GM23338 (cell line): ENCODE results near the gene SERPINB13. TPM values are rescaled to one million over a fixed set of nuclear protein-coding genes. Genes with fewer than 3 reads are reported as not detected.

Source experiments
- ATAC-seq: fragments of 200-7000 bp; cut with Tn5 transposase; 3 replicates; pipeline ENCODE4 v1.9.1; 2020
- DNase-seq: peaks from one replicate; pipeline ENCODE4 v3.0.0-alpha.2; 2015; ENCODE audit warnings: low spot score
- H2AFZ ChIP-seq: fragments of 200-600 bp; sonication (generic); 2 replicates; pipeline ENCODE4 v1.8.0; 2016; ENCODE audit warnings: antibody characterized with exemption, mild to moderate bottlenecking, moderate library complexity
- H3F3A ChIP-seq: fragments of 200-600 bp; sonication (generic); replicated peaks from 2 replicates; pipeline ENCODE4 v1.8.0; 2017; ENCODE audit warnings: antibody characterized with exemption, mixed run types, low read depth
- H3K27ac ChIP-seq: fragments of 200-600 bp; sonication (generic); 2 replicates; pipeline ENCODE4 v1.6.1; 2016; ENCODE audit warnings: low read depth
- H3K27me3 ChIP-seq: fragments of 200-600 bp; sonication (generic); 2 replicates; pipeline ENCODE4 v1.8.0; 2016; ENCODE audit warnings: mild to moderate bottlenecking, mixed run types, moderate library complexity; ENCODE audit not compliant: insufficient read depth
- H3K36me3 ChIP-seq: fragments of 200-600 bp; sonication (generic); 2 replicates; pipeline ENCODE4 v1.8.0; 2016; ENCODE audit warnings: mild to moderate bottlenecking; ENCODE audit not compliant: insufficient read depth
- H3K4me1 ChIP-seq: fragments of 200-600 bp; sonication (generic); 2 replicates; pipeline ENCODE4 v1.8.0; 2016; ENCODE audit warnings: mild to moderate bottlenecking, moderate library complexity; ENCODE audit not compliant: insufficient read depth
- H3K4me2 ChIP-seq: fragments of 200-600 bp; sonication (generic); 2 replicates; pipeline ENCODE4 v1.7.1; 2017; ENCODE audit warnings: mixed run types
- H3K4me3 ChIP-seq: fragments of 200-600 bp; sonication (generic); 2 replicates; pipeline ENCODE4 v1.6.1; 2016; ENCODE audit warnings: mixed run types
- H3K79me2 ChIP-seq: fragments of 200-600 bp; sonication (generic); replicated peaks from 2 replicates; pipeline ENCODE4 v1.8.0; 2017; ENCODE audit warnings: mild to moderate bottlenecking; ENCODE audit not compliant: insufficient read depth
- H3K9me2 ChIP-seq: fragments of 200-600 bp; sonication (generic); 2 replicates; pipeline ENCODE4 v1.8.0; 2017; ENCODE audit not compliant: insufficient read depth
- H4K20me1 ChIP-seq: fragments of 200-600 bp; sonication (generic); replicated peaks from 2 replicates; pipeline ENCODE4 v1.8.0; 2017; ENCODE audit warnings: mild to moderate bottlenecking; ENCODE audit not compliant: insufficient read depth
- H3K27ac Mint-ChIP-seq: 2 replicates; pipeline ENCODE4 v1.8.0; 2020; ENCODE audit warnings: inconsistent platforms, mild to moderate bottlenecking, moderate library complexity, mixed read lengths
- H3K27me3 Mint-ChIP-seq: 3 replicates; pipeline ENCODE4 v1.8.0; 2022; ENCODE audit warnings: low read depth, mild to moderate bottlenecking, moderate library complexity, mixed read lengths, inconsistent platforms; ENCODE audit not compliant: insufficient read depth, poor library complexity
- H3K36me3 Mint-ChIP-seq: 3 replicates; pipeline ENCODE4 v1.8.0; 2021; ENCODE audit warnings: low read depth, mild to moderate bottlenecking, inconsistent platforms, moderate library complexity, mixed read lengths
- H3K4me1 Mint-ChIP-seq: 3 replicates; pipeline ENCODE4 v1.8.0; 2020; ENCODE audit warnings: mild to moderate bottlenecking, inconsistent platforms, mixed read lengths
- H3K4me3 Mint-ChIP-seq: 3 replicates; pipeline ENCODE4 v1.8.0; 2021; ENCODE audit warnings: moderate library complexity, mild to moderate bottlenecking, inconsistent platforms, mixed read lengths
- H3K9me3 Mint-ChIP-seq: 3 replicates; pipeline ENCODE4 v1.8.0; 2020; ENCODE audit warnings: moderate library complexity, mild to moderate bottlenecking, inconsistent platforms, mixed read lengths
- CREB1 ChIP-seq: fragments of 250-450 bp; sonication (Bioruptor Pico); IDR thresholded peaks from 2 replicates; pipeline ENCODE4 v1.5.0; 2020; ENCODE audit warnings: low read depth, mild to moderate bottlenecking, moderate library complexity
- ETS1 ChIP-seq: IDR thresholded peaks from 2 replicates; pipeline ENCODE4 v1.6.1; 2016; ENCODE audit warnings: antibody characterized with exemption
- EZH2 ChIP-seq: fragments of 200-600 bp; sonication (generic); IDR thresholded peaks from one replicate; pipeline ENCODE4 v1.8.0; 2017; ENCODE audit warnings: antibody characterized with exemption, mild to moderate bottlenecking, low read depth; ENCODE audit not compliant: unreplicated experiment
- EZH2phosphoT487 ChIP-seq: fragments of 200-600 bp; sonication (generic); IDR thresholded peaks from one replicate; pipeline ENCODE4 v1.8.1; 2018; ENCODE audit warnings: antibody characterized with exemption; ENCODE audit not compliant: unreplicated experiment
- JUNB ChIP-seq: IDR thresholded peaks from one replicate; pipeline ENCODE4 v1.6.1; 2016; ENCODE audit warnings: antibody characterized with exemption; ENCODE audit not compliant: unreplicated experiment
- NANOG ChIP-seq: IDR thresholded peaks from 2 replicates; pipeline ENCODE4 v1.6.1; 2016; ENCODE audit warnings: antibody characterized with exemption, borderline replicate concordance
- POLR2AphosphoS5 ChIP-seq: IDR thresholded peaks from 2 replicates; pipeline ENCODE4 v1.6.1; 2016; ENCODE audit warnings: antibody characterized with exemption, low read depth
- REST ChIP-seq: IDR thresholded peaks from one replicate; pipeline ENCODE4 v1.6.1; 2018; ENCODE audit warnings: antibody characterized with exemption; ENCODE audit not compliant: unreplicated experiment
- STAT1 ChIP-seq: IDR thresholded peaks from one replicate; pipeline ENCODE4 v1.6.1; 2016; ENCODE audit warnings: antibody characterized with exemption; ENCODE audit not compliant: unreplicated experiment
- ZNF331 ChIP-seq: fragments of 250-450 bp; sonication (Bioruptor Pico); IDR thresholded peaks from 2 replicates; pipeline ENCODE4 v1.5.0; 2020; ENCODE audit warnings: low read depth, mild to moderate bottlenecking, moderate library complexity
- polyA plus RNA-seq: library from polyadenylated mRNA; unstranded; fragments of >200 nt; fragmentation: Nextera tagmentation; extraction: Ambion mirVana; gene quantifications from 2 replicates; pipeline ENCODE4 v1.2.1, GENCODE V29; 2016
- total RNA-seq: library from RNA; depleted of rRNA; stranded (reverse); fragments of >200 nt; shearing (Covaris generic); gene quantifications from 2 replicates; pipeline ENCODE4 v1.2.3, GENCODE V29; 2014

The SERPINB13 gene
- total and polyA plus RNA-seq, 2 experiments from 2014 or later = not detected

DNA sequence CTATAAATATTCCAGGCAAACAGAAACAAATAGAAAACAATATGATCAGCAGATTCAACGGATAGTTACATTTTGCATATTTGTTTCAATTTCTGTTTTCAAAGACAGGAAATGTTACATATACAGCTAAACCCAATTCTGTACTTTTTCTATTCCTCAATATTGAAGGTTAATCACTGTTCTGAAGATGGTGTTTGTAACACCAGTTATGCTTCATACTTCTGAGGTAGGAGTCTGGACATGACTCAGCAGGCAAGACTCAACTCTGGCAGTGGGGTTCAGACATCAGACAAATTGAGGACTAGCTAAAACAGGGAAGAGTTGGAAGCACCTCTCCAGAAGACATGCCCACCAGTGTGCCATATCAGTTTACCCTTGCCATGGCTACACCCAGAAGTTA, 16.6 kb downstream of the SERPINB13 start:
- no peak overlapping the region for H3K4me2 ChIP-seq
- ATAC-seq (no peak), DNase-seq (no peak)
- no peaks in the 10 kb centered on the region for H3K79me2 ChIP-seq
- H3K9me2 ChIP-seq = no peaks in the 10 kb centered on the region
- no peak overlapping the region for H2AFZ ChIP-seq
- Mint-ChIP-seq H3K36me3 (no peaks in the 10 kb centered on the region), H3K4me3 (no peak overlapping the region), H3K9me3 (no peaks in the 10 kb centered on the region), H3K4me1 (peaks cover 5% of the 10 kb centered on the region), H3K27me3 (no peaks in the 10 kb centered on the region), H3K27ac (no peak overlapping the region)
- H3F3A ChIP-seq = no peaks in the 10 kb centered on the region
- no peak overlapping the region for H3K27ac ChIP-seq
- H3K4me3 ChIP-seq = no peak overlapping the region
- H3K27me3 ChIP-seq = no peaks in the 10 kb centered on the region
- peaks cover 9% of the 10 kb centered on the region for H3K4me1 ChIP-seq
- H4K20me1 ChIP-seq = no peaks in the 10 kb centered on the region
- no peak for TF ChIP-seq STAT1
- no peak for TF ChIP-seq POLR2AphosphoS5
- TF ChIP-seq REST = no peak
- TF ChIP-seq EZH2phosphoT487 = no peak
- TF ChIP-seq ZNF331 (CRISPR knock-in tag) = no peak
- H3K36me3 ChIP-seq = no peaks in the 10 kb centered on the region

DNA sequence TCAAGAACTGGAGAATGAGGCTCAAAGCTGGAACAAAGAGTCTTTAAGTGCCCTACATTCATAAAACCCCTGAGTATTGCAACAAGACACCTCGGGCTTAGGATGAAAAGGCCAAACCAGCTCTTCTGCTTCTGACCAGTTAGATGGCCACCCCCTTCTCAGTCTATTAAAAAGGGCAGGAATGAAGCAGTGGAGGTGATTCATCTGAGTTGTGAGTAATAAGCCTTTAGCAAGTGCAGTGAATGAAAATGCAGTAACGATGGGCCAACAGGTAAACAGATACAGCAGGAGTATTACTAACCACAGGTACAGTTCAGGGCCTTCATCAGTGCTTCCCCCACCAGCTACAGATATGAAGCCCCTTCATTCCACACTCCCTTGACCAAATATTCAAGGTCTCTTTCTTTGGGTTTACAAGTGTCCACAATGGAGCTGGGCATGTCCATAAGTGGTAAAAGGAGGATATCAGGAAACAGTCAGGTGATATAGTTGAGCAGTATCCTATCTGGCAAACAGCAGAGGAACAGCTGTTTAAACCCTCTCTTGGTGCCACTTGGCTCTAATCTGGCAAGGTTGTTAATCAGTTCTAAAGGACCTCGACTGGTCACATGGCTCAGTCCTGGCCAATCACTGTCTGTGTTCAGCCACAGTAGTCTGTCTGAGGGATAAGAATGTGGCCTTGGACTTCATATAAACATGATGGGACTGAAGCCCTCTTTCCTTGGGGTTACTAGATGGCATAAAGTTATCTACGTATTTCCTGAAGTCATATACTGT, 17.8 kb downstream of the SERPINB13 start:
- Histone ChIP-seq H3K27me3 (no peaks in the 10 kb centered on the region), H3K79me2 (no peaks in the 10 kb centered on the region), H2AFZ (no peak overlapping the region), H3K27ac (no peak overlapping the region), H3K36me3 (no peaks in the 10 kb centered on the region), H3K4me1 (peaks cover 9% of the 10 kb centered on the region), H3K9me2 (no peaks in the 10 kb centered on the region), H3K4me2 (no peak overlapping the region), H3F3A (no peaks in the 10 kb centered on the region), H4K20me1 (no peaks in the 10 kb centered on the region), H3K4me3 (no peak overlapping the region)
- no peak for DNase-seq
- H3K4me1 Mint-ChIP-seq = peaks cover 5% of the 10 kb centered on the region
- H3K9me3 Mint-ChIP-seq = no peaks in the 10 kb centered on the region
- no peaks in the 10 kb centered on the region for H3K27me3 Mint-ChIP-seq
- no peak overlapping the region for H3K4me3 Mint-ChIP-seq
- no peaks in the 10 kb centered on the region for H3K36me3 Mint-ChIP-seq
- ATAC-seq = no peak
- no peak overlapping the region for H3K27ac Mint-ChIP-seq
- TF ChIP-seq ZNF331 (CRISPR knock-in tag) = no peak
- TF ChIP-seq JUNB = no peak
- TF ChIP-seq REST = no peak
- TF ChIP-seq CREB1 (CRISPR knock-in tag) = no peak
- no peak for TF ChIP-seq NANOG
- TF ChIP-seq EZH2 = no peak
- no peak for TF ChIP-seq POLR2AphosphoS5
- no peak for TF ChIP-seq ETS1
